ENCODE data around the gene ATP8A2. TPM values are rescaled to one million over a fixed set of nuclear protein-coding genes. Genes with fewer than 3 reads are reported as not detected.
A peak's percentile ranks its signal among the peaks of the same experiment; 100 is the strongest.

ATP8A2 gene
- polyA plus RNA-seq, 1 donor from 2014 or later, result 11.9 TPM

- Histone ChIP-seq H3K9me2 (ENCODE audit: insufficient read depth, low read length) (no peaks in the 10 kb centered on the region), H3K9me3 (ENCODE audit: low read length) (no peaks in the 10 kb centered on the region), H3K27me3 (ENCODE audit: insufficient read depth, low read depth, low read length) (peaks cover 22% of the 10 kb centered on the region), H3K9ac (ENCODE audit: low read length) (no peak overlapping the region), H2AFZ (ENCODE audit: low read depth, low read length) (no peak overlapping the region), H3K4me2 (ENCODE audit: low read length) (no peak overlapping the region), H3K79me2 (replicated peaks; ENCODE audit: insufficient read depth, low read length) (peaks cover 31% of the 10 kb centered on the region), H3F3A (ENCODE audit: insufficient read depth, low read length, poor library complexity, severe bottlenecking) (peaks cover 8% of the 10 kb centered on the region), H3K27ac (ENCODE audit: low read length) (no peak overlapping the region), H4K20me1 (ENCODE audit: insufficient read depth) (no peaks in the 10 kb centered on the region), H3K4me3 (ENCODE audit: low read length) (peak overlapping the region; percentile 71), H3K36me3 (ENCODE audit: insufficient read depth, low read length) (no peaks in the 10 kb centered on the region)
- TF ChIP-seq REST (IDR thresholded peaks at IDR 0.05; ENCODE audit: borderline replicate concordance) (no peak), RAD21 (conservative IDR thresholded peaks at IDR 0.05) (no peak), POLR2AphosphoS5 (IDR thresholded peaks at IDR 0.05) (no peak), CTCF (IDR thresholded peaks at IDR 0.05; ENCODE audit: poor library complexity, severe bottlenecking) (no peak), MXI1 (conservative IDR thresholded peaks at IDR 0.05; ENCODE audit: poor library complexity, severe bottlenecking) (no peak), EZH2 (IDR thresholded peaks at IDR 0.05; ENCODE audit: borderline replicate concordance, insufficient read depth, low read length, poor library complexity, severe bottlenecking) (no peak), SMC3 (conservative IDR thresholded peaks at IDR 0.05; ENCODE audit: poor library complexity) (no peak), TAF1 (IDR thresholded peaks at IDR 0.05; ENCODE audit: low read depth) (no peak), EP300 (conservative IDR thresholded peaks at IDR 0.05; ENCODE audit: poor library complexity, severe bottlenecking) (no peak)
These were observed 680.6 kb downstream of the ATP8A2 start for GRCh38 chr13:26052337-26052736.

GRCh38 chr13:26053418-26053980 lies 681.7 kb downstream of the ATP8A2 start:
- peaks cover 22% of the 10 kb centered on the region for H3K27me3 ChIP-seq (ENCODE audit: insufficient read depth, low read depth, low read length)
- H3K27ac ChIP-seq (ENCODE audit: low read length), result no peak overlapping the region
- H4K20me1 ChIP-seq (ENCODE audit: insufficient read depth), result no peaks in the 10 kb centered on the region
- H3K36me3 ChIP-seq (ENCODE audit: insufficient read depth, low read length), result no peaks in the 10 kb centered on the region
- no peak overlapping the region for H2AFZ ChIP-seq (ENCODE audit: low read depth, low read length)
- peaks cover 20% of the 10 kb centered on the region for H3K79me2 ChIP-seq (replicated peaks; ENCODE audit: insufficient read depth, low read length)
- H3K4me3 ChIP-seq (ENCODE audit: low read length), result no peak overlapping the region
- peaks cover 8% of the 10 kb centered on the region for H3F3A ChIP-seq (ENCODE audit: insufficient read depth, low read length, poor library complexity, severe bottlenecking)
- no peak overlapping the region for H3K9ac ChIP-seq (ENCODE audit: low read length)
- TF ChIP-seq POLR2AphosphoS5 (IDR thresholded peaks at IDR 0.05) (no peak), RAD21 (conservative IDR thresholded peaks at IDR 0.05) (no peak), SMC3 (conservative IDR thresholded peaks at IDR 0.05; ENCODE audit: poor library complexity) (no peak), MXI1 (conservative IDR thresholded peaks at IDR 0.05; ENCODE audit: poor library complexity, severe bottlenecking) (no peak), EP300 (conservative IDR thresholded peaks at IDR 0.05; ENCODE audit: poor library complexity, severe bottlenecking) (no peak), TAF1 (IDR thresholded peaks at IDR 0.05; ENCODE audit: low read depth) (no peak), EZH2 (IDR thresholded peaks at IDR 0.05; ENCODE audit: borderline replicate concordance, insufficient read depth, low read length, poor library complexity, severe bottlenecking) (no peak), CTCF (IDR thresholded peaks at IDR 0.05; ENCODE audit: poor library complexity, severe bottlenecking) (no peak), REST (IDR thresholded peaks at IDR 0.05; ENCODE audit: borderline replicate concordance) (no peak)
- H3K9me3 ChIP-seq (ENCODE audit: low read length), result no peaks in the 10 kb centered on the region
- H3K4me2 ChIP-seq (ENCODE audit: low read length), result no peak overlapping the region
- H3K9me2 ChIP-seq (ENCODE audit: insufficient read depth, low read length), result no peaks in the 10 kb centered on the region
